Dedifferentiated amniotic fluid mesenchymal stem cell (primary cell): ENCODE data around the gene LRRC63.
"Not testable (repeated sequence)": the region's sequence is repeated elsewhere in the genome, so short reads cannot be mapped to it uniquely, and the experiment has no call there.

Experiments
- DNase-seq: peaks from one replicate; pipeline ENCODE4 v3.0.0-alpha.2; 2016; ENCODE audit errors: extremely low spot score

LRRC63 gene

GRCh38 chr13:46181840-46182490 lies 29.8 kb upstream of the LRRC63 start, which contains the start of gene LCP1:
Gene LCP1, minus strand, starts transcription at chr13:46182177. Its CDS starts 22,515 bp downstream, at chr13:46159662.
- no peak for DNase-seq

GRCh38 chr13:46182491-46182877 lies 29.2 kb upstream of the LRRC63 start:
- DNase-seq = no peak

- DNase-seq = no peak
Observed at GRCh38 chr13:46183018-46183946, 28.4 kb upstream of the LRRC63 start.

- DNase-seq = no peak
Observed at GRCh38 chr13:46184277-46184699, 27.4 kb upstream of the LRRC63 start.

- no peak for DNase-seq
Observed at GRCh38 chr13:46185634-46186033, 26.1 kb upstream of the LRRC63 start.

- no peak for DNase-seq
Observed at GRCh38 chr13:46192412-46192811, 19.3 kb upstream of the LRRC63 start.

GRCh38 chr13:46195016-46195415 lies 16.7 kb upstream of the LRRC63 start:
- no peak for DNase-seq

- DNase-seq = no peak
Observed at GRCh38 chr13:46197299-46198048, 14.3 kb upstream of the LRRC63 start.

- no peak for DNase-seq
Observed at GRCh38 chr13:46198696-46199193, 13.0 kb upstream of the LRRC63 start.

GRCh38 chr13:46202188-46202795 lies 9.4 kb upstream of the LRRC63 start:
- DNase-seq = no peak

GRCh38 chr13:46202966-46203365 lies 8.8 kb upstream of the LRRC63 start:
- DNase-seq = no peak

GRCh38 chr13:46206143-46206542 lies 5.6 kb upstream of the LRRC63 start:
- DNase-seq = no peak

- DNase-seq = no peak
Observed at GRCh38 chr13:46207828-46208227, 3.9 kb upstream of the LRRC63 start.

GRCh38 chr13:46210362-46211083 lies 1.2 kb upstream of the LRRC63 start:
- no peak for DNase-seq

- no peak for DNase-seq
Observed at GRCh38 chr13:46211116-46211482, 629 bp upstream of the LRRC63 start.

- no peak for DNase-seq
Observed at GRCh38 chr13:46213242-46213641, 1.5 kb downstream of the LRRC63 start.

- DNase-seq = not testable (repeated sequence)
Observed at GRCh38 chr13:46214741-46215140, 3.0 kb downstream of the LRRC63 start.

- DNase-seq = not testable (repeated sequence)
Observed at GRCh38 chr13:46220234-46220633, 8.5 kb downstream of the LRRC63 start.

GRCh38 chr13:46229251-46229650 lies 17.5 kb downstream of the LRRC63 start:
- no peak for DNase-seq

GRCh38 chr13:46232281-46232680 lies 20.6 kb downstream of the LRRC63 start:
- DNase-seq = no peak

GRCh38 chr13:46235286-46235685 lies 23.6 kb downstream of the LRRC63 start:
- no peak for DNase-seq
